Retinal pigment epithelial cell (primary cell): ENCODE data around the gene TBCD.

Experiments
- DNase-seq: peaks from one replicate; pipeline ENCODE4 v3.0.0-alpha.2; 2010; ENCODE audit warnings: low read depth
- H3K4me3 ChIP-seq: 2 replicates; pipeline ENCODE4 v1.5.1; 2011; ENCODE audit warnings: mild to moderate bottlenecking, low read length, control low read depth, moderate library complexity
- TF ChIP-seq, protein P1 (sequence below): conservative IDR thresholded peaks from 2 replicates; pipeline ENCODE4 v1.5.1; 2011; ENCODE audit warnings: low read depth, low read length, control low read depth, inconsistent platforms

Gene TBCD

GRCh38 chr17:82844796-82845162 lies 92.9 kb downstream of the TBCD start:
- no peak for DNase-seq
- TF ChIP-seq, protein P1, sequence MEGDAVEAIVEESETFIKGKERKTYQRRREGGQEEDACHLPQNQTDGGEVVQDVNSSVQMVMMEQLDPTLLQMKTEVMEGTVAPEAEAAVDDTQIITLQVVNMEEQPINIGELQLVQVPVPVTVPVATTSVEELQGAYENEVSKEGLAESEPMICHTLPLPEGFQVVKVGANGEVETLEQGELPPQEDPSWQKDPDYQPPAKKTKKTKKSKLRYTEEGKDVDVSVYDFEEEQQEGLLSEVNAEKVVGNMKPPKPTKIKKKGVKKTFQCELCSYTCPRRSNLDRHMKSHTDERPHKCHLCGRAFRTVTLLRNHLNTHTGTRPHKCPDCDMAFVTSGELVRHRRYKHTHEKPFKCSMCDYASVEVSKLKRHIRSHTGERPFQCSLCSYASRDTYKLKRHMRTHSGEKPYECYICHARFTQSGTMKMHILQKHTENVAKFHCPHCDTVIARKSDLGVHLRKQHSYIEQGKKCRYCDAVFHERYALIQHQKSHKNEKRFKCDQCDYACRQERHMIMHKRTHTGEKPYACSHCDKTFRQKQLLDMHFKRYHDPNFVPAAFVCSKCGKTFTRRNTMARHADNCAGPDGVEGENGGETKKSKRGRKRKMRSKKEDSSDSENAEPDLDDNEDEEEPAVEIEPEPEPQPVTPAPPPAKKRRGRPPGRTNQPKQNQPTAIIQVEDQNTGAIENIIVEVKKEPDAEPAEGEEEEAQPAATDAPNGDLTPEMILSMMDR: no peak
- H3K4me3 ChIP-seq: no peak overlapping the region

- no peak for DNase-seq
- no peak overlapping the region for H3K4me3 ChIP-seq
- TF ChIP-seq, protein P1: no peak
Measured at GRCh38 chr17:82845163-82845807, 93.4 kb downstream of the TBCD start.

DNA sequence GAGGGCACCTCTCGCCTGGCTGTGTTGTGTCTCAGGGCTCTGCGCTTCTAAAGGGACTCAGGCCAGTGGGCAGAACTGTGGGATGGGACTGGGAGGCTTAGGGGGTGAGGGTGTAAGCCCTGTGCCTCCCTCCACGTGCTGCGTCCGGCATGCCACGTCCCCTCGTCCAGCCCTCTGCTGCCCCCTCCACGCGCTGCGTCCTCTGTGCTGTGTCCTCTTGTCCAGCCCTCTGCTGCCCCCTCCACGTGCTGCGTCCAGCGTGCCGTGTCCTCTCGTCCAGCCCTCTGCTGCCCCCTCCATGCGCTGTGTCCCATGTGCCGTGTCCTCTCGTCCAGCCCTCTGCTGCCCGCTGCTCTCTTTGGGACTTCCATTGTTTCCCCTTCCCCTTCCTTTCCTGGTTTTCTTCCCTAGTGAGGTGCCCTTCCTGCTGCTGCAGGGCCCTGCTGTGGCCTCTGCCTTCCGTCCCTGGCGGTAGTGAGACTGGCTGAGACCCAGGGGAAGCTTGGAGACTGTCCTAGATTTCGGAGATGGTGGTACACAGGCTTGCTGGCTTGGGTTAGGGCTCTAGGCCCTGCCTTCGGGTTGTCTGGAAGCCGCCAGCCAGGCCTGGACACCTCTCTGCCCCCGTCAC lies 94.3 kb downstream of the TBCD start:
- TF ChIP-seq, protein P1: no peak
- DNase-seq: no peak
- H3K4me3 ChIP-seq: no peak overlapping the region

- no peak overlapping the region for H3K4me3 ChIP-seq
- TF ChIP-seq, protein P1: no peak
- DNase-seq: no peak
Measured at GRCh38 chr17:82848022-82848592, 96.2 kb downstream of the TBCD start.

- TF ChIP-seq, protein P1: no peak
- H3K4me3 ChIP-seq: no peak overlapping the region
- no peak for DNase-seq
Measured at GRCh38 chr17:82849076-82849945, 97.4 kb downstream of the TBCD start.

- no peak overlapping the region for H3K4me3 ChIP-seq
- TF ChIP-seq, protein P1: no peak
Measured at GRCh38 chr17:82851381-82851780, 99.5 kb downstream of the TBCD start.

More at GRCh38 chr17:82851381-82851780, 99.5 kb downstream of the TBCD start:
- no peak for DNase-seq
